Calu3 (cell line): ENCODE results near the gene TNNI2. TPM values are rescaled to one million over a fixed set of nuclear protein-coding genes. Genes with fewer than 3 reads are reported as not detected.

Experiments used
- BruUV-seq: library from RNA; stranded (reverse); fragments of 400-500 nt; replicated peaks from 2 replicates; lab custom pipeline; 2021; lab: Mats Ljungman, UMichigan
- CTCF ChIA-PET: fragments of 300-600 bp; sonication (Branson Sonifier 250); formaldehyde crosslinking; loops from one replicate; lab custom pipeline; 2022; ENCODE audit warnings: antibody characterized with exemption; lab: Charles Lee
- DNase-seq: peaks from one replicate; pipeline ENCODE4 v3.0.0; 2022
- H3K27ac Mint-ChIP-seq: one replicate; pipeline ENCODE4 v1.8.0; 2022; ENCODE audit warnings: mixed read lengths; ENCODE audit not compliant: unreplicated experiment
- H3K27me3 Mint-ChIP-seq: one replicate; pipeline ENCODE4 v1.8.0; 2022; ENCODE audit warnings: mixed read lengths; ENCODE audit not compliant: unreplicated experiment
- H3K36me3 Mint-ChIP-seq: one replicate; pipeline ENCODE4 v1.8.0; 2022; ENCODE audit warnings: mild to moderate bottlenecking, moderate library complexity, mixed read lengths; ENCODE audit not compliant: insufficient read depth, unreplicated experiment
- H3K4me1 Mint-ChIP-seq: one replicate; pipeline ENCODE4 v1.8.0; 2022; ENCODE audit warnings: mild to moderate bottlenecking, low read depth, mixed read lengths; ENCODE audit not compliant: unreplicated experiment
- H3K4me3 Mint-ChIP-seq: one replicate; pipeline ENCODE4 v1.8.0; 2022; ENCODE audit warnings: mild to moderate bottlenecking, low read depth, moderate library complexity, mixed read lengths; ENCODE audit not compliant: unreplicated experiment
- H3K9me3 Mint-ChIP-seq: one replicate; pipeline ENCODE4 v1.8.0; 2022; ENCODE audit warnings: low read depth, mixed read lengths; ENCODE audit not compliant: unreplicated experiment
- intact Hi-C: fragments of 100-400 bp; cut with micrococcal nuclease; formaldehyde crosslinking; loops from one replicate; pipeline ENCODE4 v1.10.0; 2022; ENCODE audit not compliant: unreplicated experiment
- total RNA-seq: library from RNA; stranded (reverse); gene quantifications from 2 replicates; pipeline ENCODE4 v1.2.3, GENCODE V29; 2022
- TF ChIP-seq, protein P1 (sequence below): fragments of 200-600 bp; IDR thresholded peaks from one replicate; pipeline ENCODE4 v1.8.0; 2022; ENCODE audit warnings: antibody characterized with exemption; ENCODE audit not compliant: unreplicated experiment

The TNNI2 gene
- total RNA-seq, 1 experiment from 2014 or later = 1.3 TPM

DNA sequence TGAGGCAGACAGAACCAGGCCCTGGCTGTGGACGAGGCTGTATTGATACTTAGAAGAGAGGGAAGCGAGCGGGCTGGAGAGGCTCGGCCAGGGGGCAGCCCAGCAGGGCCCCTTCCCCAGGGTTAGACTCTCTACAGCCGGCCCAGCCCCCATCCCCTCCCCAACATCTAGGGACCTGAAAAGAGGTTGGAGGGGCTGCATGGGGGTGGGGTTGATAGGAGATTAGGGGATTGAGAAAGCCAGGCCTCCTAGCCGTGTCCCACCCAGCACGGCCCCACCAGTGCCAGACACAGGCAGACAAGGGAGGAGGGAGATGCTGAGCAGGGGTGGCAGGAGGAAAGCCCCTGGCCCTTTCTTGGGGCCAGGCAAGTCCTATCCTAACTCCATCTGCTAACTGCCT lies 19.8 kb downstream of the TNNI2 start:
- H3K4me3 Mint-ChIP-seq = no peak overlapping the region
- TF ChIP-seq, protein P1, sequence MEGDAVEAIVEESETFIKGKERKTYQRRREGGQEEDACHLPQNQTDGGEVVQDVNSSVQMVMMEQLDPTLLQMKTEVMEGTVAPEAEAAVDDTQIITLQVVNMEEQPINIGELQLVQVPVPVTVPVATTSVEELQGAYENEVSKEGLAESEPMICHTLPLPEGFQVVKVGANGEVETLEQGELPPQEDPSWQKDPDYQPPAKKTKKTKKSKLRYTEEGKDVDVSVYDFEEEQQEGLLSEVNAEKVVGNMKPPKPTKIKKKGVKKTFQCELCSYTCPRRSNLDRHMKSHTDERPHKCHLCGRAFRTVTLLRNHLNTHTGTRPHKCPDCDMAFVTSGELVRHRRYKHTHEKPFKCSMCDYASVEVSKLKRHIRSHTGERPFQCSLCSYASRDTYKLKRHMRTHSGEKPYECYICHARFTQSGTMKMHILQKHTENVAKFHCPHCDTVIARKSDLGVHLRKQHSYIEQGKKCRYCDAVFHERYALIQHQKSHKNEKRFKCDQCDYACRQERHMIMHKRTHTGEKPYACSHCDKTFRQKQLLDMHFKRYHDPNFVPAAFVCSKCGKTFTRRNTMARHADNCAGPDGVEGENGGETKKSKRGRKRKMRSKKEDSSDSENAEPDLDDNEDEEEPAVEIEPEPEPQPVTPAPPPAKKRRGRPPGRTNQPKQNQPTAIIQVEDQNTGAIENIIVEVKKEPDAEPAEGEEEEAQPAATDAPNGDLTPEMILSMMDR = no peak
- peaks cover 10% of the 10 kb centered on the region for H3K4me1 Mint-ChIP-seq
- intact Hi-C loops = no loop called here
- H3K9me3 Mint-ChIP-seq = no peaks in the 10 kb centered on the region
- CTCF ChIA-PET = no interaction called here
- H3K36me3 Mint-ChIP-seq = no peaks in the 10 kb centered on the region
- DNase-seq = no peak
- no TSS peak for BruUV-seq
- H3K27ac Mint-ChIP-seq = no peak overlapping the region
- H3K27me3 Mint-ChIP-seq = peaks cover under 1% of the 10 kb centered on the region

DNA sequence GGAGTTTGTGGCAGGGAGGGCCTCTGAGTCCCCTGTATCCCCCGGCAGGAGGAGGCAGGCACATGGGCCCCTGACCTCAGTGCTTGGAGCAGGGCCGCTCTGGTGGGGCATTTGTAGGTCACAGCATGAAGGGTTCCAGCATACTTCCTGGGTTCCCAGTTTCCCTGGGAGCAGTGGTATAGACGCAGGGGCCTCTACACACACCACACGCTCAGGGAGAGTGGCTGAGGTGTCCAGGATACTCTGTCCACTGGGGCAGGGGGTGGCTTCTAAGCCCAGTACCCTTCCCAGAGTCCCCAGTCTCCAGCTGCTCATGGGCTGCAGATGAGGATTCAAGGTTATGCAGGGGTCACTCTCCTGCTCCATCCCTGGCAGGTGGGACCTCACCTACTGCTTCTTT lies 20.2 kb downstream of the TNNI2 start:
- CTCF ChIA-PET = no interaction called here
- Mint-ChIP-seq H3K4me1 (peaks cover 14% of the 10 kb centered on the region), H3K4me3 (no peak overlapping the region), H3K27ac (no peak overlapping the region), H3K36me3 (no peaks in the 10 kb centered on the region), H3K27me3 (no peaks in the 10 kb centered on the region), H3K9me3 (no peaks in the 10 kb centered on the region)
- intact Hi-C loops = no loop called here
- TF ChIP-seq, protein P1 = no peak
- DNase-seq = no peak
- no TSS peak for BruUV-seq

DNA sequence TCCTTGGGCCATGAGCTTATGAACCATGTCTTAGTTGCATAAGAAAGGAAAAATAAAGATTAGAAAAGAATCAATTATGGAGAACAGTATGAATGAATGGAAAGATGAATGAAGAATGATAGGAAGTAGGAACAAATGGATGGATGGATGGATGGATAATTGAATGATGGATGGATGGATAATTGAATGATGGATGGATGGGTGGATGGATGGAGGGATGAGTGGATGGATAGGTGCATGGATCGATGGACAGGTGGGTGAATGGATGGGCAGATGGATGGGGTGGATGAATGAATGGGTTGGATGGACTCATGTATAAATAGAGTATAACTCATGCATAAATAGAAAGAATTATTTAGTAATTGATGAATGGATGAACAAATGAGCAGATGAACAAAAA lies 21.3 kb downstream of the TNNI2 start:
- H3K27me3 Mint-ChIP-seq = no peaks in the 10 kb centered on the region
- no peak overlapping the region for H3K4me3 Mint-ChIP-seq
- H3K4me1 Mint-ChIP-seq = peaks cover 19% of the 10 kb centered on the region
- CTCF ChIA-PET = interaction anchor here (0.8 kb wide), 1 partner anchor 610 kb away, joined by 5 read pairs; no protein-coding TSS in a partner anchor
- BruUV-seq = no TSS peak
- H3K36me3 Mint-ChIP-seq = no peaks in the 10 kb centered on the region
- TF ChIP-seq, protein P1 = no peak
- H3K9me3 Mint-ChIP-seq = no peaks in the 10 kb centered on the region
- DNase-seq = no peak
- H3K27ac Mint-ChIP-seq = no peak overlapping the region
- intact Hi-C loops = no loop called here

DNA sequence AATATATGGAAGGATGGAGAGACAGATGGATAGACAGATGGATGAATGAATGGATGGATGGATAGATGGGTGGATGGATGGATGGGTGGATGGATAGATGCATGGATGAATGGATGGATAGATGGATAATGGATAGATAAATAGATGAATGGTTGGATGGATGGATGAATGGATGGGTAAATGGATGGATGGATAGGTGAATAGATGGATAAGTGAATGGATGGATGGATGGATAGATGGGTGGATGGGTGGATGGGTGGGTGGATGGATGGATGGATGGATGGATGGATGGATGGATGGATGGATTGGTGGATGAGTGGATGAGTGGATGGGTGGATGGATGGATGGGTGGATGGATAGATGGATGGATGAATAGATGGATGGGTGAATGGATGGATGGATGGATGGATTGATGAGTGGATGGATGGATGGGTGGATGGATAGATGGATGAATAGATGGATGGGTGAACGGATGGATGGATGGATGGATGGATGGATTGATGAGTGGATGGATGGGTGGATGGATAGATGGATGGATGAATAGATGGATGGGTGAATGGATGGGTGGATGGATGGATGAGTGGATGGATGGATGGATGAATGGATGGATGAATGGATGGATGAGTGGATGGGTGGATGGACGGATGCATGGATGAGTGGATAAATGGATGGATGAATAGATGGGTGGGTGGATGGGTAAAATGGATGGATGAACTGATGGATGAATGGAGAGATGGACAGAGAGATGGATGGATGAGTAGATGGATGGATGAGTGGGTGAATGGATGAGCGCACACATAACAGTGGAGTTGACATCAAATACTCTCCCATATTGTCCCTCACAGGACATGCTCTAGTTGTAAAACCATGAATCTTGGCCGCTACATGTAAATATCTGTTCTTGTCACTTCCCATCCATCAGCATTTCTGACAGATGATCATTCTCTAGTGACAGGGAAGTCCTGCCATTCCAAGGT lies 22.9 kb downstream of the TNNI2 start:
- no peak overlapping the region for H3K27ac Mint-ChIP-seq
- H3K9me3 Mint-ChIP-seq = no peaks in the 10 kb centered on the region
- DNase-seq = no peak
- H3K4me3 Mint-ChIP-seq = no peak overlapping the region
- peaks cover 19% of the 10 kb centered on the region for H3K4me1 Mint-ChIP-seq
- H3K27me3 Mint-ChIP-seq = no peaks in the 10 kb centered on the region
- no TSS peak for BruUV-seq
- intact Hi-C loops = no loop called here
- TF ChIP-seq, protein P1 = no peak
- H3K36me3 Mint-ChIP-seq = no peaks in the 10 kb centered on the region
- CTCF ChIA-PET = interaction anchor here (1.0 kb wide), 1 partner anchor 223 kb away, joined by 3 read pairs; no protein-coding TSS in a partner anchor
